Nephron (organoid): Measurements from ENCODE around the gene KNSTRN.

ENCODE experiments used
- H3K27ac Mint-ChIP-seq, 3 experiments: 2 replicates each; pipeline ENCODE4 v1.8.0; 2020; ENCODE audit warnings: mixed read lengths in 3 of 3, mild to moderate bottlenecking in 2 of 3, moderate library complexity in 1 of 3
- H3K27me3 Mint-ChIP-seq: 2 replicates; pipeline ENCODE4 v1.8.0; 2021; ENCODE audit warnings: low read depth, mild to moderate bottlenecking, moderate library complexity, mixed read lengths
- H3K36me3 Mint-ChIP-seq: 2 replicates; pipeline ENCODE4 v1.8.0; 2020; ENCODE audit warnings: low read depth, mixed read lengths
- H3K4me1 Mint-ChIP-seq: 2 replicates; pipeline ENCODE4 v1.8.0; 2020; ENCODE audit warnings: mixed read lengths
- H3K4me3 Mint-ChIP-seq, 3 experiments: 2 replicates each; pipeline ENCODE4 v1.8.0; 2020; ENCODE audit warnings: mild to moderate bottlenecking in 3 of 3, mixed read lengths in 3 of 3, moderate library complexity in 2 of 3
- H3K9me3 Mint-ChIP-seq: 2 replicates; pipeline ENCODE4 v1.8.0; 2020; ENCODE audit warnings: mixed read lengths
- CTCF ChIP-seq, 3 experiments: fragments of 200-600 bp; sonication (generic); IDR thresholded peaks; one replicate each; pipeline ENCODE4 v1.5.0; 2021; ENCODE audit warnings: antibody characterized with exemption in 3 of 3; ENCODE audit not compliant: unreplicated experiment in 3 of 3

Gene KNSTRN

DNA sequence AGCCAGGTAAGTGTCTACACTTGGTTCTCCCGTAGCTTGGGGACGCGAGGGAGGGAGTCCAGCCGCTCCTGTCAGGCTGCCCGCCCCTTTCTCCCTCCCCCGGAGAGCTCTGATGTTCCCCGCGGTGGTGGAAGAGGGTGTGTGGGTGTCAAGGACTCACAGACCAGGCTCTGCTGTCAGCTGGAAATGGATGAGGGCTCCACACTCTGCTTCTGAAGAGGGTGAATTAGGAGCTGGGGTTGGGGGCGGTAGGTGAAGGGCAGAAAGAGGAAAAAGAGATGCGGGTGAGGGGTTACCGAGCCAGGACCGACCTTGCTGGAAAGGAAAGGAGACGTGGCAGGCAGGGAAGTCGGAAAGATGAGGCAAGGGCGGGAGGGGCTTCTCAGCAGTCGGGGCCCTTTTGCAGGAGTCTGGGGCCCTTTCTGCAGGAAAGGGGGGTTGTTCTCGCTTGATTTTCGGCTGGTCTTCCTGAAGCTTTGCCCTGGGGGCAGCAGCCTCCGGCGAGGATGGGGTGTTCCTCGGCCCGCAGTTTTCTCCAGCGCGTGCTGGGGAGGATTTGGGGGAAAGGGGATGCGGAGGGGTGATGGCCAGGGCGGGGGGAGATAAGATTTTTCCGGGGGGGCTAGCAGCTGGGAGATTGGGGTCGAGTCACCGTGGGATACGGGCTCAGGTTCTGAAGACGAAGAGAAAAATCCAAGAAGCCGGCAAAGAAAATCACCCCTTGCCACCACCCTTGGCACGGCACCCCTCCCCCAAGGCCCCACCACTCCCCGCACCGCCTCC, 57.6 kb downstream of the KNSTRN start:
- TF ChIP-seq CTCF (IDR thresholded peaks at IDR 0.05; ENCODE audit: unreplicated experiment in 3 of 3): no peak
- peaks cover 60% of the 10 kb centered on the region for H3K4me1 Mint-ChIP-seq
- H3K4me3 Mint-ChIP-seq: peak overlapping the region; percentile 89 to 99 (median 94)
- peaks cover 57% of the 10 kb centered on the region for H3K27me3 Mint-ChIP-seq
- H3K27ac Mint-ChIP-seq: peak overlapping the region; percentile 76 to 82 (median 76)
- no peaks in the 10 kb centered on the region for H3K36me3 Mint-ChIP-seq
- no peaks in the 10 kb centered on the region for H3K9me3 Mint-ChIP-seq

- H3K4me1 Mint-ChIP-seq: peaks cover 62% of the 10 kb centered on the region
- TF ChIP-seq CTCF (IDR thresholded peaks at IDR 0.05; ENCODE audit: unreplicated experiment in 3 of 3): no peak
- no peaks in the 10 kb centered on the region for H3K36me3 Mint-ChIP-seq
- H3K27me3 Mint-ChIP-seq: peaks cover 49% of the 10 kb centered on the region
- H3K9me3 Mint-ChIP-seq: no peaks in the 10 kb centered on the region
- H3K4me3 Mint-ChIP-seq: peak within 1 kb of the TSS; percentile 91 to 99 (median 94)
- H3K27ac Mint-ChIP-seq: peak within 1 kb of the TSS; percentile 76 to 82 (median 76)
Measured at GRCh38 chr15:40440743-40441564, 58.4 kb downstream of the KNSTRN start, which contains the start of gene BAHD1. Gene BAHD1, plus strand, starts transcription at chr15:40440953. Its CDS starts 17,512 bp downstream, at chr15:40458465.

DNA sequence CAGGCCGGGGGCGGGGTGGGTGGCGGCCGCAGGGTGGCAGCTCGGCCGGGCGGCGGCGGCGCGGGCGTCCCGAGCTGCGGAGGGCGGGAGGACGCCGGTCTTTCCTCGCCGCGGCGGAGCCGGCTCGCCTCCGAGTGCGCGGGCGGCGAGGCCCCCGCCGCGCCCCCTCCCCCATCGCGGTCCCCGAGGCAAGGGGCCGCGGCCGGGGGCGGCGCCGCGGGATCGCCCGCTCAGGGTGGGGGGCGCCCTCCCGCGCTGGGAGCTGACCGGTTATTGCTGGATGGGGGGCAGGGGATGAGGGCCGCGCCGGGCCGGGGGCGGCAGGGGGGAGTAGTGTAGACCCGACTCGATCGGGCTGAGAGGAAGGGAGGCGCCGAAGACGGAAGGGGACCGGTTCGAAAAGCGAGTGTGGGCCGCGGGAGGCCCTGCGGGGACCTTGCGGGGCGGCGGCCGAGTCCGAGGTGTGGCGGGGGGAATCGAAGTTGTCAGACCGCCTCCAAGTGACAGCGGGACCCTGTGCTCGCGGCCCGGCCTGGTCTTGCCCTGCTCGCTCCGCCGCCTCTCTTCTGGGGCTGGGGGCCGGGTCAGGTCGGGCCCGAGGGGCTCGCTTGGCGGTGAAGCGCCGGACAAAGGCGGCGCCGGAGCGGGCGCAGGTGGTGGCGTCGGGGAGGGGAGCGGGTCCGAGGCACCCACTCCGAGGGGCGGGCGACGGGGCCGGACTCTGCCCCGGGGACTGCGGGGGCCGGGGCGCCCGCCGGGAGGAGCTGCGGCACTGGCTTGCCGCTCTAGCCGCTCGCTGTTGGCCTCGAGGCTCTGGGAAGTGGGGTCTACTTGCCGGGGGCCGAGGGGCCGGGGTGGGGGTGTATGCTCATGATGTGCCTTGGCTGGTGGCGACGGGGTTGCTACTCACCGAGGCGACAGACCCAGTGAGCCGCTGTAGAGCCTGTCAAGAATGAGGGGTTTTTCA, 59.3 kb downstream of the KNSTRN start:
- H3K36me3 Mint-ChIP-seq: no peaks in the 10 kb centered on the region
- H3K27ac Mint-ChIP-seq: peak overlapping the region; percentile 42 to 87 (median 80)
- TF ChIP-seq CTCF (IDR thresholded peaks at IDR 0.05; ENCODE audit: unreplicated experiment in 3 of 3): peak in 2 of 3 experiments; percentile 17 to 24
- H3K4me3 Mint-ChIP-seq: peak overlapping the region; percentile 89 to 95 (median 90)
- H3K9me3 Mint-ChIP-seq: no peaks in the 10 kb centered on the region
- peaks cover 40% of the 10 kb centered on the region for H3K27me3 Mint-ChIP-seq
- H3K4me1 Mint-ChIP-seq: peaks cover 62% of the 10 kb centered on the region

GRCh38 chr15:40443255-40443654, 60.7 kb downstream of the KNSTRN start:
- peak overlapping the region; percentile 75 to 95 (median 90) for H3K4me3 Mint-ChIP-seq
- TF ChIP-seq CTCF (IDR thresholded peaks at IDR 0.05; ENCODE audit: unreplicated experiment in 3 of 3): no peak
- H3K4me1 Mint-ChIP-seq: peaks cover 55% of the 10 kb centered on the region
- H3K27me3 Mint-ChIP-seq: peaks cover 26% of the 10 kb centered on the region
- no peaks in the 10 kb centered on the region for H3K36me3 Mint-ChIP-seq
- H3K9me3 Mint-ChIP-seq: no peaks in the 10 kb centered on the region
- H3K27ac Mint-ChIP-seq: peak overlapping the region in 2 of 3 experiments; percentile 23 to 29

GRCh38 chr15:40443846-40444245, 61.3 kb downstream of the KNSTRN start:
- Mint-ChIP-seq H3K9me3 (no peaks in the 10 kb centered on the region), H3K36me3 (no peaks in the 10 kb centered on the region), H3K27ac (peak overlapping the region in 2 of 3 experiments; percentile 23 to 29), H3K27me3 (peaks cover 20% of the 10 kb centered on the region), H3K4me1 (peaks cover 49% of the 10 kb centered on the region), H3K4me3 (peak overlapping the region; percentile 75 to 95 (median 90))
- TF ChIP-seq CTCF (IDR thresholded peaks at IDR 0.05; ENCODE audit: unreplicated experiment in 3 of 3): no peak
